HL-60 (cell line): ENCODE data around the gene TIAL1.

Experiments
- DNase-seq, 2 experiments: peaks; one replicate each; pipeline ENCODE4 v3.0.0-alpha.2; 2010 to 2020; ENCODE audit warnings: low read depth in 1 of 2, low spot score in 1 of 2
- H3K27ac ChIP-seq: fragments of 250-450 bp; sonication (Bioruptor Pico); replicated peaks from 2 replicates; pipeline ENCODE4 v1.5.1; 2020; ENCODE audit warnings: mild to moderate bottlenecking, moderate library complexity
- H3K27me3 ChIP-seq: fragments of 250-450 bp; sonication (Bioruptor Pico); 2 replicates; pipeline ENCODE4 v1.5.1; 2021; ENCODE audit warnings: mild to moderate bottlenecking, moderate library complexity; ENCODE audit not compliant: insufficient read depth, poor library complexity, severe bottlenecking
- H3K4me3 ChIP-seq: replicated peaks from 2 replicates; pipeline ENCODE4 v1.5.1; 2011; ENCODE audit warnings: mild to moderate bottlenecking, control low read depth, low read length; ENCODE audit not compliant: insufficient read depth
- GABPA ChIP-seq: IDR thresholded peaks from 2 replicates; pipeline ENCODE4 v1.6.1; 2012; ENCODE audit warnings: low read depth
- POLR2AphosphoS5 ChIP-seq: IDR thresholded peaks from 2 replicates; pipeline ENCODE4 v1.6.1; 2012; ENCODE audit warnings: low read depth
- SPI1 ChIP-seq: IDR thresholded peaks from 2 replicates; pipeline ENCODE4 v1.6.1; 2012; ENCODE audit warnings: low read depth, mild to moderate bottlenecking, borderline replicate concordance
- TF ChIP-seq, protein P1 (sequence below): IDR thresholded peaks from one replicate; pipeline ENCODE4 v1.5.1; 2011; ENCODE audit warnings: low read length, control low read depth, inconsistent platforms; ENCODE audit not compliant: insufficient read depth
- TF ChIP-seq, protein P2 (sequence below): IDR thresholded peaks from 2 replicates; pipeline ENCODE4 v1.6.1; 2012; ENCODE audit warnings: low read depth; ENCODE audit not compliant: insufficient replicate concordance

The TIAL1 gene

DNA sequence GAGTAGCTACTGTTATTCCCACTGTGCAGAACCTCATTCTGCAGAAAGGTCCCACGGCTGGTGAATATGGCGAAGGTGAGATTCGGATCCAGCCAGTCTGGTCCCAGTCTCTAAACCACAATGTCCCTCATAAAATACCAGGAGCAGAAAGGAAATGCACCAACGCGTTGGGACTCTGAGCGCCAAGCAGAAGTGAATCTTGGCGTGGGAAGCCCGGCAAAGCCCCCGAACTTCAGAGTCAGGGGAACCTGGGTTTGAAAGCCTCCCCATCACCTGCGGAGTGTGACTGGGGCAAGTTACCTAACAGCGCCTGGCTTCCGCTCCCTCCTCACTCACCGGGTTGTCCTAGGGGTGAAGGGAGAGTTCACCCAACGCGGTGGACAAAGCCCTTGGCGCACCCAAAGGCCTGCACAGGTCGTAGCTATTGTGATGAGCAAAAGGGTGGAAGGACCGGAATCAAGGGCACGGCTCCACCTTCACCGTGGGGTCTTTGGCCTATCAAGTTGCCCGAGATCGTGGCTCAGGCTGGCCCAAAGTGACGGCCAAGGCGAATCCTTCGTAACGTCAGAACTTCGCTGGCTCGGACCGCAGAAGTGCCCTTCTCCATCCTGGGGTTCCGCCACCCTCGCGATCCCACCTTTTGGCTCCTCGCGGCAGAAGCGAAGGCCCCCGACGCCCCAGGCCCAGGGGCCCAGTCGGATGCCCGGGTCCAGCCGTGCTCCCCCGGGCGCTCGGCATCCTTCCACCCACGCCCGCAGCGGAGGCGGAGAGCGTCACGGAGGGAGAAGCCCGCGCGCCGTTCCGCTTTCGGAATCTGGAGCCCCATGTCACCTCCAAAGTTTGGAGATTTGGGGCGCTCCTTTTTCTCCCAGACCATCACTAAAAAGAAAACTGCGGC, 55.1 kb downstream of the TIAL1 start:
- no peak for DNase-seq
- Histone ChIP-seq H3K27me3 (no peaks in the 10 kb centered on the region), H3K4me3 (peak overlapping the region; percentile 82), H3K27ac (peak overlapping the region; percentile 83)
- TF ChIP-seq POLR2AphosphoS5 (no peak), SPI1 (no peak), GABPA (no peak)
- TF ChIP-seq, protein P1, sequence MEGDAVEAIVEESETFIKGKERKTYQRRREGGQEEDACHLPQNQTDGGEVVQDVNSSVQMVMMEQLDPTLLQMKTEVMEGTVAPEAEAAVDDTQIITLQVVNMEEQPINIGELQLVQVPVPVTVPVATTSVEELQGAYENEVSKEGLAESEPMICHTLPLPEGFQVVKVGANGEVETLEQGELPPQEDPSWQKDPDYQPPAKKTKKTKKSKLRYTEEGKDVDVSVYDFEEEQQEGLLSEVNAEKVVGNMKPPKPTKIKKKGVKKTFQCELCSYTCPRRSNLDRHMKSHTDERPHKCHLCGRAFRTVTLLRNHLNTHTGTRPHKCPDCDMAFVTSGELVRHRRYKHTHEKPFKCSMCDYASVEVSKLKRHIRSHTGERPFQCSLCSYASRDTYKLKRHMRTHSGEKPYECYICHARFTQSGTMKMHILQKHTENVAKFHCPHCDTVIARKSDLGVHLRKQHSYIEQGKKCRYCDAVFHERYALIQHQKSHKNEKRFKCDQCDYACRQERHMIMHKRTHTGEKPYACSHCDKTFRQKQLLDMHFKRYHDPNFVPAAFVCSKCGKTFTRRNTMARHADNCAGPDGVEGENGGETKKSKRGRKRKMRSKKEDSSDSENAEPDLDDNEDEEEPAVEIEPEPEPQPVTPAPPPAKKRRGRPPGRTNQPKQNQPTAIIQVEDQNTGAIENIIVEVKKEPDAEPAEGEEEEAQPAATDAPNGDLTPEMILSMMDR = no peak
- TF ChIP-seq, protein P2, sequence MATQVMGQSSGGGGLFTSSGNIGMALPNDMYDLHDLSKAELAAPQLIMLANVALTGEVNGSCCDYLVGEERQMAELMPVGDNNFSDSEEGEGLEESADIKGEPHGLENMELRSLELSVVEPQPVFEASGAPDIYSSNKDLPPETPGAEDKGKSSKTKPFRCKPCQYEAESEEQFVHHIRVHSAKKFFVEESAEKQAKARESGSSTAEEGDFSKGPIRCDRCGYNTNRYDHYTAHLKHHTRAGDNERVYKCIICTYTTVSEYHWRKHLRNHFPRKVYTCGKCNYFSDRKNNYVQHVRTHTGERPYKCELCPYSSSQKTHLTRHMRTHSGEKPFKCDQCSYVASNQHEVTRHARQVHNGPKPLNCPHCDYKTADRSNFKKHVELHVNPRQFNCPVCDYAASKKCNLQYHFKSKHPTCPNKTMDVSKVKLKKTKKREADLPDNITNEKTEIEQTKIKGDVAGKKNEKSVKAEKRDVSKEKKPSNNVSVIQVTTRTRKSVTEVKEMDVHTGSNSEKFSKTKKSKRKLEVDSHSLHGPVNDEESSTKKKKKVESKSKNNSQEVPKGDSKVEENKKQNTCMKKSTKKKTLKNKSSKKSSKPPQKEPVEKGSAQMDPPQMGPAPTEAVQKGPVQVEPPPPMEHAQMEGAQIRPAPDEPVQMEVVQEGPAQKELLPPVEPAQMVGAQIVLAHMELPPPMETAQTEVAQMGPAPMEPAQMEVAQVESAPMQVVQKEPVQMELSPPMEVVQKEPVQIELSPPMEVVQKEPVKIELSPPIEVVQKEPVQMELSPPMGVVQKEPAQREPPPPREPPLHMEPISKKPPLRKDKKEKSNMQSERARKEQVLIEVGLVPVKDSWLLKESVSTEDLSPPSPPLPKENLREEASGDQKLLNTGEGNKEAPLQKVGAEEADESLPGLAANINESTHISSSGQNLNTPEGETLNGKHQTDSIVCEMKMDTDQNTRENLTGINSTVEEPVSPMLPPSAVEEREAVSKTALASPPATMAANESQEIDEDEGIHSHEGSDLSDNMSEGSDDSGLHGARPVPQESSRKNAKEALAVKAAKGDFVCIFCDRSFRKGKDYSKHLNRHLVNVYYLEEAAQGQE = no peak

DNA sequence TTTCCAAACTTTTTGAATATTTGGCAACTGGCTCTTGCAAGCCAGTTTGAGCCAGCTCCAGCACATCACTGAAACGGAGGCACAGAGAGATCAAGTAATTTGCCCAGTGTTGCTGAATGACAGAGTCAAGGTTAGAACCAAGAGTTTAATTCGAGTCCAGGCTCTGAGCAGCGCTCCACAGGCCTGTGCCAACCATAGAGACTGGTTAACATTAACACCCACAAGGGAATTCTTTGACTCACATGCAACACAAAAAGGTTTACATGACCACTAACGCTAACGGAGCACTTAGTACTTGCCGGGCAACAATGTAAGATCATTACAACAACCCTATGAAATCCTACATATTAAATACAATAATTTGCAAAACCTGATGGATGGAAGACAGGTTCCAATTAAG, 55.7 kb downstream of the TIAL1 start:
- DNase-seq = no peak
- H3K4me3 ChIP-seq = peak overlapping the region; percentile 82
- no peak overlapping the region for H3K27ac ChIP-seq
- TF ChIP-seq, protein P1 = no peak
- no peak for TF ChIP-seq POLR2AphosphoS5
- TF ChIP-seq SPI1 = no peak
- TF ChIP-seq, protein P2 = no peak
- no peak for TF ChIP-seq GABPA
- no peaks in the 10 kb centered on the region for H3K27me3 ChIP-seq

DNA sequence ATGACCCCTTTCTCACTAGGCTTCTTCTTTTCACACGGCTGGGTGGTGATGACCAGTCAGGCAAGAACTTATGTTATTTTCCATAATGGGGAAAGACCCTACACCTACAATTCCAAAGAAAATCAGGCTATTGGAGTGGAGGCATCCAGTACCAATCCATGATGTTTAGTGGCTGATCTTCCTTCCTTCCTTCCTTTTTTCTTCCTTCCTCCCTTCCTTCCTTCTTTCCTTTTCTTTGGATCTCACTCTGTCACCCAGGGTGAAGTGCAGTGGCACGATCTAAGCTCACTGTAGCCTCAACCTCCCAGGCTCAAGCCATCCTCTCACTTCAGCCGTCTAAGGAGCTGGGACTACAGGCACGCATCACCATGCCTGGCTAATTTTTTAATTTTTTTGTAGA, 56.7 kb downstream of the TIAL1 start:
- no peak for DNase-seq
- TF ChIP-seq POLR2AphosphoS5 = no peak
- TF ChIP-seq, protein P1 = no peak
- TF ChIP-seq, protein P2 = no peak
- no peak for TF ChIP-seq SPI1
- no peak for TF ChIP-seq GABPA
- Histone ChIP-seq H3K27me3 (no peaks in the 10 kb centered on the region), H3K27ac (no peak overlapping the region), H3K4me3 (no peak overlapping the region)
